Glomerular endothelial cell (primary cell): ENCODE measurements around the gene NCKAP1. TPM values are rescaled to one million over a fixed set of nuclear protein-coding genes. Genes with fewer than 3 reads are reported as not detected.
"Not testable (repeated sequence)": the region's sequence is repeated elsewhere in the genome, so short reads cannot be mapped to it uniquely, and the experiment has no call there.

Source experiments
- DNase-seq: peaks from one replicate; pipeline ENCODE4 v3.0.0-alpha.2; 2011; ENCODE audit warnings: low read depth, low spot score; ENCODE audit errors: extremely low read depth
- total RNA-seq: library from RNA; depleted of rRNA; stranded (reverse); fragments of >200 nt; gene quantifications from 2 replicates; pipeline ENCODE4 v1.2.3, GENCODE V29; 2015

NCKAP1 gene
- total RNA-seq, 1 donor from 2014 or later, result 133 TPM

- DNase-seq, result no peak
These were observed 36.3 kb downstream of the NCKAP1 start for GRCh38 chr2:183001948-183002347.

DNA sequence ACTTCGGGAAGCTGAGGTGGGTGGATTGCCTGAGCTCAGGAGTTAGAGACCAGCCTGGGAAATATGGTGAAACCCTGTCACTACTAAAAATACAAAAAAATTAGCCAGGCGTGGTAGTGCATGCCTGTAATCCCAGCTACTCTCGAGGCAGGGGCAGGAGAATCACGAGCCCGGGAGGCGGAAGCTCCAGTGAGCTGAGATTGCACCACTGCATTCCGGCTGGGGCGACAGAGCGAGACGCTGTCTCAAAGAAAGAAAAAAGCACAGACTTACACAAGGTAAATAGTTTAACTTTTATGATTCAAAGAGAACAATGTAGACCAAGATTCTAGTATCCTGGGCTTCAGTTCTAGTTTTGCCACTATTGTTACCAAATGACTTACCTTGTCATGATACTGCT, 37.4 kb downstream of the NCKAP1 start:
- DNase-seq, result no peak

GRCh38 chr2:182999348-183000028, 38.8 kb downstream of the NCKAP1 start:
- DNase-seq, result no peak

GRCh38 chr2:182994228-182994912, 43.9 kb downstream of the NCKAP1 start:
- DNase-seq, result no peak

DNA sequence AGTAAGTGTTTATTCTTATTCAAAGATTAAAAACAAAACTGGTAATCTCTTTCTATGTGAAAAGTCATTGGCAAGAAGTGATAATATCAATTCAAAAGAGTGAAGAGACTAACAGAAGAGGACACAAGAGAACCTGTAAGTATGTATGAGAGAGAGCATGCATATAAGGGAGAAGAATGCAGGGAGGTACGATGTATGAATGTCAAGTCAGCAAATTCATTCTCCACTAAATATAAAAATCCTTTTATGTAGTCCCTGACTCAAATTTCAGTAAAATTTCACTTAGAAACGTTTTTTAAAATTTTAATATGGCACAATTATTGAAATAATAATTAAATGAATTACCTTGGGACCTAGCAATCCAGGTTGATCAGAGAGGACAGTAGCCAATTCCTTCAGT, 55.3 kb downstream of the NCKAP1 start:
- DNase-seq, result no peak

DNA sequence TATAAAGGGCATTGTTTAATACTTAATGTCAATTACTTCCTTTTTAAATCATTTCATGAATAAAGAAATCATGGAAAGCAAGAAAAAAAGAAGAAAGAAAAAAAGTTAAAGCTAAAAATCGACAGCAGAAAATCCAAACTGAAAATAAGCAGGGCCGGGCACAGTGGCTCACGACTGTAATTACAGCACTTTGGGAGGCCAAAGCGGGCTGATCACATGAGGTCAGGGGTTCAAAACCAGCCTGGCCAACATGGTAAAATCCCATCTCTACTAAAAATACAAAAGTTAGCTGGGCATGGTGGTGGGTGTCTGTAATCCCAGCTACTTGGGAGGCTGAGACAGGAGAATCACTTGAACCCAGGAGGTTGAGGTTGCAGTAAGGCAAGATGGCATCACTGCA, 56.8 kb downstream of the NCKAP1 start:
- DNase-seq, result not testable (repeated sequence)

DNA sequence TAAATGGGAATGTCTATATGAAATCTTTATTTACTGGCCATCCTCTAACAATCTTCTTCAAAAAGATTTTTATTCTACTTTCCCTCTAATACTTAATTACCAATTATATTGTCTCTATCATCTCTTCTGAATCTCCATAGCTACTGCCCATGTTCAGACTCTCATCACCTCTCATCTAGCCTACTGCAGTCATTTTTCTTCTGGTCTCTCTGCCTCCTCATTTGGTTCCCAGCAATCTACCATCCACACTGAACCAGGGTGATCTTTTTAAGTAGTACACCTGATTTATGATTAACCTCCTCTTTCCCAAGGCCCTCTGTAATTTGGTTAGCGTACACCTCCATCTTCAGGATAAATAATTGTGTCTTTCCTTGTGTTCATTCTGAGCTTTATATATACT, 57.6 kb downstream of the NCKAP1 start:
- DNase-seq, result no peak

- DNase-seq, result no peak
These were observed 58.1 kb downstream of the NCKAP1 start for GRCh38 chr2:182980115-182980514.

- DNase-seq, result no peak
These were observed 60.8 kb downstream of the NCKAP1 start for GRCh38 chr2:182977463-182977862.

DNA sequence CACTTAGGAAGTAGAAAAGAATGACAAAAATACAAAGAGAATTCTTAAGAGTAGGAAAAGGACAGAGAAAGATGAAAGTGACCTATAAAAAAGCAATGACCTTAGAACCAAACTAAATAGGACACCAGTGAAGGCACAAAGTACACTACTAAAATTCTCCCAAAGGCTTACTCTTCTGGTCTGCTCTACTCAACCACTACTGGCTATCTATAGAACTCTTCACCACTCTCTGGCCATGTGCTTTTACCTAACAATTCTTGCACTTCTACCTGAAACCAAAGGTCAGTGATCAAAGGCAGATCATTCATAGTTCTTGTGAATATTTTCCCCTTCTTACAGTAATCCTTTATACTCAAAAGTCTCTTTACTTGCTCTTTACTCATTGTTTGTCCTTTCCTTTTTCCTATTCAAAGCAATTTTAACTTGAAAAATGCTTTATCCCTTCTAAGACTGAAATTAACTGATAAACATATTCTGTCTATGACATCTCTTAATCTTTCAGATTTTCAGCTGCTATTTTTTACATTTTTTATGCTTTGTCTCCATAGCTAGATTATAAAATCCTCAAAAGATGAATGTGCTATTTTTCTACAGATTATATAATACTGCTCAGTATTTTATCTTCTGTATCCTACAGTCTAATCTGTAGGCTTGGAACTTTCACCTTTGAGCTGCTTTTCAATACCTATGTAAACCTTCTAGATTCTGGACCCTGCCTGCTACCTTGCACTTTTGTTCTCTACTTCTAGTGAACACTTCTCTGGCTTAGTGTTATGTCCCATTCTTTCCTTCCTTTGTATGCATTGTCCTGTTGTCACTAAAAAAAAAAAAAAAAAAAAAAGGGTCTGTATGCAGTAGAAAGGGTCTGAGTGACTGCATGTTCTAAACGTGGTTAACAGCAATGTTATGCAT, 64.6 kb downstream of the NCKAP1 start:
- DNase-seq, result no peak

DNA sequence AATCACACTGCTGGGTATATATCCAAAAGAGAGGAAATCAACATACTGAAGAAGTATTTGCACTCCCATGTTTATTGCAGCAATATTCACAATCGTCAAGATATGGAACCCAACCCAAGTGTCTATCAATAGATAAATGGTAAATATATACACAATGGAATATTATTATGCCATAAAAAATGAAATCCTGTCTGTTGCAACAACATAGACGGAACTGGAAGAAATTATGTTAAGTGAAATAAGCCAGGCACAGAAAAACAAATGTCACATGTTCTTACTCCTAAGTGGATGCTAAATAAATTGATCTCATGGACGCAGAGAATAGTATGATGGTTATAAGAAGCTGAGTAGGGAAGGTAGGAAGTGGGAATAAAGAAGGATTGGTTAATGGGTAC, 65.7 kb downstream of the NCKAP1 start:
- no peak for DNase-seq

DNA sequence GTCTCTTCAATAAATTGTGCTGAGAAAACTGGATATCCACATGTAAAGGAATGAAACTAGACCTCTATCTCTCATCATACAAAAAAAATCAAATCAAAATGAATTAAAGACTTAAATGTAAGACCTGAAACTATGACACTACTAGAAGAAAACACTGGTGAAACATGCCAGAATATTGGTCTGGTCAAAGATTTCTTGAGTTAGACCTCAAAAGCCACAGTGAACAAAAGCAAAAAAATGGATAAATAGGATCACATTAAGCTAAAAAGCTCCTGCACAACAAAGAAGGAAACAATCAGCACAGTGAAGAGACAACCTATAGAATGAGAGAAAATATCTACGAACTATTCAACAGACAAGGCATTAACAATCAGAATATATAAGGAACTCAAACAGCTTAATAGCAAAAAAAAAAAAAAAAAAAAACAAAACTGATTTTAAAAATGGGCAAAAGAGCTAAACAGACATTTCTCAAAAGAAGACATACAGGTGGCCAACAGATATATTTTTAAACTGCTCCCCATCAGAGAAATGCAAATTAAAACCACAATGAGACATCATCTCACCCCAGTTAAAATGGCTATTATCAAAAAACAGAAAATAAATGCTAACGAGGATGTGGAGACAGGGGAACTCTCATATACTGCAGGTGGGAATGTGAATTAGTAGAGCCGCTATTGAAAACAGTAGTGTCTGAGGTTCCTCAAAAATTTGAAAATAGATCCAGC, 66.3 kb downstream of the NCKAP1 start:
- no peak for DNase-seq

DNA sequence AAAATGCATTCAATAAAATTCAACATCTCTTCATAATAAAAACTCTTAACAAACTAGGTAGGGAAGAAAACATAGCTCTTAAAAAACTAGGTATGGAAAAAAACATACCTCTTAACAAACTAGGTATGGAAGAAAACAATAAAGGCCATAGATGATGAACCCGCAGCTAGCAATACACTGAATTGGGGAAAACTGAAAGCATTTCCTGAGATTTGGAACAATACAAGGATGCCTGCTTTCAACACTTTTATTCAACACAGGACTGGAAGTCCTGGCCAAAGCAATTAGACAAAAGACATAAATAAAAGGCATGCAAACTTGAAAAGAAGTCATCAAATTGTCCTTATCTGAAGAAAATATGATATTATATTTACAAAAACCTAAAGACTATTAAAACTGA, 67.8 kb downstream of the NCKAP1 start:
- DNase-seq, result no peak

GRCh38 chr2:182968493-182968892, 69.8 kb downstream of the NCKAP1 start:
- DNase-seq, result no peak

- DNase-seq, result not testable (repeated sequence)
These were observed 71.9 kb downstream of the NCKAP1 start for GRCh38 chr2:182966356-182966755.

DNA sequence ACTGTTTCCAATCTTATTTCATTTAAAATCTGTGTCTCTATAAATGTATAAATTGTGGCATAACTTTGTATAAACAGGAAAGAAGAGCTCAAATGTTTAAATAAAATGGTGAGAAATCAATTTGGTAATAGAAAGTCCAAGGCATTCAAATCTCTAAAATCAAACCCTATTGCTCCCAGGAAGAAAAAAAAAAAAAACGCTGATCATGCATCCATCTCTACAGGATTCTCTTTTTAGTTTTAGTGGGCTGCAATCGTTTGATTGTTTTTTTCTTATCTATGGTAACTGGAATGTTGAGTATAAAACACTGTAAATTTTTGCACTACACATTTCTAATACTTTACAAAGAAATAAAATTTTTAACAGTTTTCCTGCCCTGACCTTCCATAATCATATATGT, 75.6 kb downstream of the NCKAP1 start:
- no peak for DNase-seq

GRCh38 chr2:182960869-182961268, 77.4 kb downstream of the NCKAP1 start:
- DNase-seq, result not testable (repeated sequence)

DNA sequence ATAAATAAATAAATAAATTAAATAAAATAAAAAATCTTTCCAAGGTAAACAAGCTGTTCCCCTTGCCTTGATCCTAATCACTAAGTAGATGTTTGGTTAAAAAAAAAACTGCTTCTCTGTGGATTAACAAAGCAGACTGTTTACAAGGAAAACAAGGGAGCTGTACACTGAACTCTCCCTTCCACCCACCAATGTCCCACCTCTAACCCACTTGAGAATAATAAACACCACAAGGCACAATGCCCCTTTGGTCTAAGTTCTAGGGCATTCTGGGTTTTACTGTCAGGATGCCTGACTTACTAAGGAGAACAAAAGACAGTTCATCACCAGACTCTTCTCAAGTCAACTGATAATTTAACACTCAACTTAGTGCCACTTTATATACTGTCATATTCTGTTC, 83.5 kb downstream of the NCKAP1 start:
- DNase-seq, result no peak

- DNase-seq, result no peak
These were observed 85.4 kb downstream of the NCKAP1 start for GRCh38 chr2:182952741-182953450.

DNA sequence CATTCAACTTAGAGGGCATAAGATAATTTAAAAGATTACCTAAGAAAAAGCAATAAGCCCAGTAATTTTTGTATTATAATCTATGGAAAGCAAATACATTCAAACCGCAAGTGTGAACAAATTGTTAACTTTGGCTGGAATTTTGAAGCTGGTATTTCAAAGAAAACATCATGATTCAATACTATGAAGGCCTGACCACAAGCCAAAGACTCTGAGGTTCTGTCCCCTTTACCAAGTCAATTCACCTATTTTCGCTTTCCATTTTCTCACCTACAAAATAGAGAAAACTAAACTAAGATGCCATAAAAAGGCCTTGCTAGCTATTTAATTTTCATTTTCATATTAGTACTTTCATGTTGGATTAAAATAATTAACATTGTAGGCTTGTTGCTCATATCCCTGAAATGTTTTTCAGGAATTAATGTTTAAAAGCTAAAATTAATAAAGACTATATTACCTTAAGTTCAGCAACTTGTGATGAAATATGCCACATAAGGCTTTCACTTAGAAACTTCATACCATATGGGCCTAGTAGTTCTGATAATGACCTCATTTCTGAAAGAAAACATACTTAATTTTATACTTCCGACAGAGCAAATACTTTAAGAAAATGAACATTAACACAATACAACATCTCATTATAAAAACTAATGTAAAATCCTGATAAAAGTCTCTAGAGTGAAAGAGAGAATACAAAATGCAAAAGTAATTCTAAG, 86.2 kb downstream of the NCKAP1 start:
- no peak for DNase-seq
